HT1080 (cell line): ENCODE results near the gene CPTP. TPM values are rescaled to one million over a fixed set of nuclear protein-coding genes. Genes with fewer than 3 reads are reported as not detected.
A peak's percentile ranks its signal among the peaks of the same experiment; 100 is the strongest.

Experiments used
- DNase-seq: peaks from one replicate; pipeline ENCODE4 v3.0.0-alpha.2; 2015; ENCODE audit warnings: low read depth
- polyA plus RNA-seq, 2 experiments: library from polyadenylated mRNA; depleted of rRNA; stranded (reverse); fragments of >200 nt; gene quantifications; 2 replicates each; pipeline ENCODE4 v1.2.3, GENCODE V29; 2015
- total RNA-seq: library from RNA; depleted of rRNA; stranded (reverse); fragments of >200 nt; shearing (Covaris generic); gene quantifications from 2 replicates; pipeline ENCODE4 v1.2.3, GENCODE V29; 2014; rRNA removed

The CPTP gene
- 36.8 and 55.0 TPM in 2 replicates for total RNA-seq
- polyA plus RNA-seq (2015; cell fraction: cytosol; rRNA removed) = 35.2 and 45.6 TPM in 2 replicates
- polyA plus RNA-seq (2015; cell fraction: nucleus; rRNA removed) = 18.1 and 20.3 TPM in 2 replicates

GRCh38 chr1:1324524-1325287 is at the start of gene CPTP, which contains the start of gene INTS11:
TSS of gene CPTP (plus strand) at chr1:1324802. CDS start at chr1:1326911, 2,109 bp downstream.
TSS of gene INTS11 (minus strand) at chr1:1324660. CDS start at chr1:1324608, 52 bp downstream.
- peak; percentile 65 for DNase-seq

DNA sequence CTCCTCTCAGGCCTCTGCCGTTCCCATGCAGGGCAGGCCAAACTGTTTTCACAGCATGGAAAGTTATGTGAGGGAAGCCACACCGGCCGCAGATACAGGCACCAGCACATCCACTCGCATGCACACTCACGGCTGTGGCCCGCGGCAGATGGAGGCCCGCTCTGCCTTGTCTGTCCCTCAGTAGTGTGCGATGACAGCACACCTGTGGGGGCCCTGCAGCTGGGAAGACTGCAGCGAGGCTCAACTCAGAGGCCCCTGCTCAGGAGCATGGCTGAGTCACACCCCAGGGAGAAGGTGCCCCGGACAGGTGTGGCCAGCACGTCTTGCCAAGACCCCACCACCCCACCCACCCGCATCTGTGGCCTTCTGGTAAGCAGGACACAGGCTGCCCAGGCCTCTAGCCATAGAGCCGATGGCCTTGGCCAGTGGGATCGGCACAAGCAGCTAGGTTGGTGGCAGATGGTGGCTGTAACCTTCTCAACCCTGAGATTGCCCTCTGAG is 49.6 kb upstream of the CPTP start:
- DNase-seq = no peak

DNA sequence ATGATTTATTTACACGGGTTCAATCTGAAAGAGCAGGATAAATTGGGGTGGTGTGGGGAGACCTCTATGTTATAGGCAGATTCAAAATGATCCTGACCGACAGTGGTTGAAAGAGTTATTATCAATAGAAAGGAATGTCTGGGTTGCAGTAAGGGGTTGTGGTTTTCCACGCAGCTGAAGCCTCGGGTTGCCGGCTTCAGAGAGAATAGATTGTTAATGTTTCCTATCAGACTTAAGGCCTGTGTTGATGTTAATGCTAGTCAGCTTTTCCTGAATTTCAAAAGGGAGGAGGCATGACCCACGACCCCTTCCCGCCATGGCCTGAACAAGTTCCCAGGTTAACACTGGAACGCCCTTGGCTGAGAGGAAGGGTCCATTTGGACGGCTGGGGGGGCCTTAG is 48.8 kb upstream of the CPTP start:
- no peak for DNase-seq

DNA sequence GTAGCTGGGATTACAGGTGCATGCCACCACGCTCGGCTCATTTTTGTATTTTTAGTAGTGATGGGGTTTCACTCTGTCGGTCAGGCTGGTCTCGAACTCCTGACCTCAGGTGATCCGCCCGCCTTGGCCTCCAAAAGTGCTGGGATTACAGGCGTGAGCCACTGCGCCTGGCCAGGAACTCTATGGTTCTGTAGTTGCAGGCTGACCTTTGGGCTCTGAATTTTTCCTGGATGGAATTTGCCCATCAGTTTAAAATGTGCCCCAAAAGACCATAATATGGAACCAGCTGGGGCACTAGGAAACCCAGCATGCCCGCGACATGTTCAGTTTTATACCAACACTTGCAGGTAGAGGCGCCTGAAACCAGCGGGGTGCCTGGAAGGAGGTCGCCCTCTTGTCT is 46.0 kb upstream of the CPTP start:
- no peak for DNase-seq

DNA sequence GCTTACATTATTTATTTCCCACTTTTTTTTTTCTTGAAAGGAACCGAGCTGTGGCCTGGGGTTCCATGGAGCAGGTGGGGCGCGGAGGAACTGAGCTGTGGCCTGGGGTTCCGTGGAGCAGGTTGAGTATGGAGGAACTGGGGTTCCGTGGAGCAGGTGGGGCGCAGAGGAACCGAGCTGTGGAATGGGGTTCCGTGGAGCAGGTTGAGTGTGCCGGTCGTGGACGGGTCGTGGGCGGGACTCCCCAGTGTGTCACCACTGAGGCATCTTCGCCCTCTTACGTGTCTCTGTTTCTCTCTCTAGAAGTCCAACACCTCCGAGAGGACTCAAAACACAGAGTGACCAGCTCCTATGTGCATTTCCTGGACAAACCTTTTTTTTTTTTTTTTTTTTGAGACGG is 45.6 kb upstream of the CPTP start:
- no peak for DNase-seq

DNA sequence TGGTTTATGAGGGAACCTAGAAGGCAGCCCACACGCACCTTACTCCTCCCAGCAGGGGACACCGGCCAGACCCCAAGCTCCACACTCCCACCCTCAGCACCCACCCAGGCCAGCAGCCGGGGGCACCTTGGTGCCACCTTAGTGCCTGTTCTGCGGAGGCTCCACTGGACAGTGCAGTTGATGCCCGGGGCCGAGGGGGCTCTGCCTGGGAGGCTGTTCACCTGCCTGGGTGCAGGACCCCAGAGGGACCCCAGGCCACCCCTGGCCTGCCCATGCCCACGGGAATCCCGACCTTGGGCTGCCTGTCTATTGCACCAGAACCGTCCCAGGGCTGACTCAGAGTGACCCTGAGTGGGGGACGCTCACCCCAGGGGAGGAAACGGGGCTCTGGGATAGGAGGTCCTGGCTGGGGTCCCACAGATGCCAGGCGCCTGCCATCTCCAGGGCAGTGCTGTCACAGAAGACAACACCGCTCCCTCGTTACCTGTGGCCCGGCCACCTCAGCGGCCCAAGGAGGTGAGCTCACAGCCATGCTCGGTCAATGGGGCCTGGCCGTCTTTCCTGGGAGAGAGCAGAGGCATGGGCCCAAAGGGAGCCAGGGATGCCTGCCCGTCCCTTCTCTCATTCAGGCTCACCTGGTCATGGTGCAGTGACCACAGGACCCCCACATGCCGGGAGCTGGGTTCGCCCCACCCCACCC is 43.7 kb upstream of the CPTP start:
- DNase-seq = no peak

DNA sequence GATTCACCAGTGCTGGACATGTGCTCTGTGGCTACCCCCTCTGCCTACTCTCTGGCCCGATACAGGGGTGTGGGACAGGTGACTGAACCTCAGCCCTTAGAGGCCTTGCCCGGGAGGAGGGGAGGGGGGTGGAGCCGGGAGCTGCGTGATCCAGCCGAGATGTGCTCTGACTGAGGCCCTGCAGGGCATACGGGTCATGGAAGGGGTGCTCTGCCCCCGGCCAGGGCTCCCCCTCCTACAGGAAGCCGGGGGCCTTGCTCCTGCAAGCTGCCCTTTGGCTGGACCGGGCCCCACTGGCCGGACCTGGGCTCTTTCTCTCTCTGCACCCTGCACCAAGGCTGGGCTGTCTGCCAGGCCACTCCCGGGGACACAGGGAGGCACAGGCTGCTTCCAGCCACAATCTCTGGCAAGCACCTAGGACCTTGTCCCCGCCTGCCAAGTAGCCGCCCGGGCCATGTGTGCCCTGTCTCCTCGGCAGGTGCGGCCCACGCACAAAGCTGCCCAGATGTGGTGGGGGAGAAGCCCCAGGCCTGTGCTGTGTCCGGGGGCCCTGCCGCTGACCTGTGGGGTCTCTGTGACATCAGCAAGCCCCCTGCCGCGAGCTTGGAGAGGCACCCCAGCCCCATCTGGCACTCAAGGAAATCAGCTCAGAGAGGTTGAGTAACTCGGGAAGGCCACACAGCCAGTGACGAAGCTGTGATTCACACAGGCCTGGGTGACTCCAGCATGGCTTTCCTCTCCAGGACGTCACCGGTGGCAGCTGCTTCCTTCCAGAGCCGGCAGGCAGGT is 42.9 kb upstream of the CPTP start:
- peak; percentile 76 for DNase-seq

GRCh38 chr1:1282998-1283397 is 41.6 kb upstream of the CPTP start:
- DNase-seq = peak; percentile 81

GRCh38 chr1:1283821-1284220 is 40.8 kb upstream of the CPTP start:
- no peak for DNase-seq

DNA sequence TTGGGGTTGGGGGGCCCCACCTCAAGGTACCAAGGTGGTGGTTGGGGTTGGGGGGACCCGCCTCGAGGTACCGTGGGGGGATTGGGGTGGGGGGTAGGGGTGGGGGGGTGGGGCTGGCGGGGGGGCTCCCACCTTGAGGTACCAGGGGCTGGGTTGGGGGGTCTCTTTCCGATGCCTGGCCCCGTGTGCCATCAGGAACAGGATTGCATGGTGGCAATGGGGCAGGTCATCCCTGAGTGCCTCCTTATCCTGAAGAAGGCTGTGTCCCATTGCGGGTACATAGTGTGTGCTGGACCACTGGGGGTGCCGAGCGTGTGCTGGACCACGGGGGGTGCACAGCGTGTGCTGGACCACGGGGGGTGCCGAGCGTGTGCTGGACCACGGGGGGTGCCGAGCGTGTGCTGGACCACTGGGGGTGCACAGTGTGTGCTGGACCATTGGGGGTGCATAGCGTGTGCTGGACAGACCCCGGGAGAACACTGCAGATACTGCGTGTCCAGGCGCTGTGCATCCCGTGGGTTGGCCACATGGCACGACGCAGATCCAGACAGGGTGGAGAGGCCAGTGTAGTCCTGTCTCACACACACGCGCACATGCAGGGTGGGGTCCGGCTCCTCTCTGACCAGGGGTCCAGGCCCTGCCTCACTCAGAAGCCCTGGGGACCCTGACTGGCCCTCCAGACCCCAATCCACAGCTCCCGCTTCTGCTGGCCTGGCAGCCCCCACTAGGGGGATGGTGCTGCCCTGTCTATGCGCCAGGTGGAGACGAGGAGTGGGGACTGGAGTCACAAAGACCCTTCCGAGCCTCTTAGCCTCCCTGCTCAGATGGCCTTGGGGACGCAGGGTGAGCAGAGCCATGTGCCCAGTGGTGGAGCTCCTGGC is 40.1 kb upstream of the CPTP start:
- no peak for DNase-seq

DNA sequence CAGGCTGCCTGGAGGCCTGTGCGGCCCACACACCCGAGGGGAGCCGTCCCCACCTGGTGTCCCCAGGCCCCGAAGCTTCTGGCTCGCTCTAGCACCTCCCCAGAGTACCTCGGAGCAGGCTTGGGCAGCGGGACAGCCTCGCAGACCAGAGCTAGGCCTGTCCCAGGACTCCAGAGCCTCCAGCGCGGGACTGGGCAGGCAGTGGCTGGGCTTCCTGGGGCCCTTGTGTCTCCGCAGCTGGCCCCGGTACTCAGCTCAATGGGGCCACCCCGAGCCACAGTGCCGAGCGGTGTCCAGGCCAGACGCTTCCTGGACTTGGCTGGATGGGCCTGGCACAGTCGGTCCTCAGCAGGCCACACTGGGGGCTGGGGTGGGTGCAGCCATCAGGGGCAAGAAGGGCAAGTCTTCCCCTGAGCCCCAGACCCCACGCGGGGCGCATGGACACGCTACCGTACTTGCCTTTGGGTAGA is 39.5 kb upstream of the CPTP start:
- DNase-seq = no peak

DNA sequence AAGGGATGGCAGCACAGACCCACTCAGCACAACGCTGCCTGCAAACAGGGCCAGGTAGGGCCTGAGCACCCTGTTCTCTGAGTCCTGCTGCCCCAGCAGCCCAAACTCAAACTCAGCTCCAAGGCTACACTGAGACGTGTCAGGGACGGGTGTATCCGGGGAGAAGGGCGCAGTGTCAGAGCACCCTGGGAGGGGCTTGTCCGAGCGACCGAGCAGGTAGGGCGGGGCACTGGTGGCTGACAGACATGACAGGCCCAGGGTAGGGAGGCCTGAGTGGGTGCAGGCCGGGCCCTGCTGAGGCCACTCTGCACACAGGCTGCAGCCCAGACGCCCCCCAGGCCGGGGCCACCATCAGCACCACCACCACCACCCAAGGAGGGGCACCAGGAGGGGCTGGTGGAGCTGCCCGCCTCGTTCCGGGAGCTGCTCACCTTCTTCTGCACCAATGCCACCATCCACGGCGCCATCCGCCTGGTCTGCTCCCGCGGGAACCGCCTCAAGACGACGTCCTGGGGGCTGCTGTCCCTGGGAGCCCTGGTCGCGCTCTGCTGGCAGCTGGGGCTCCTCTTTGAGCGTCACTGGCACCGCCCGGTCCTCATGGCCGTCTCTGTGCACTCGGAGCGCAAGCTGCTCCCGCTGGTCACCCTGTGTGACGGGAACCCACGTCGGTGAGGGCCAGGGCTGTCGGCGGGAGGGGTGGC is 38.8 kb upstream of the CPTP start:
- no peak for DNase-seq

GRCh38 chr1:1286313-1287261 is 38.0 kb upstream of the CPTP start:
- DNase-seq = no peak

- no peak for DNase-seq
Measured at GRCh38 chr1:1287288-1288110, 37.1 kb upstream of the CPTP start.

DNA sequence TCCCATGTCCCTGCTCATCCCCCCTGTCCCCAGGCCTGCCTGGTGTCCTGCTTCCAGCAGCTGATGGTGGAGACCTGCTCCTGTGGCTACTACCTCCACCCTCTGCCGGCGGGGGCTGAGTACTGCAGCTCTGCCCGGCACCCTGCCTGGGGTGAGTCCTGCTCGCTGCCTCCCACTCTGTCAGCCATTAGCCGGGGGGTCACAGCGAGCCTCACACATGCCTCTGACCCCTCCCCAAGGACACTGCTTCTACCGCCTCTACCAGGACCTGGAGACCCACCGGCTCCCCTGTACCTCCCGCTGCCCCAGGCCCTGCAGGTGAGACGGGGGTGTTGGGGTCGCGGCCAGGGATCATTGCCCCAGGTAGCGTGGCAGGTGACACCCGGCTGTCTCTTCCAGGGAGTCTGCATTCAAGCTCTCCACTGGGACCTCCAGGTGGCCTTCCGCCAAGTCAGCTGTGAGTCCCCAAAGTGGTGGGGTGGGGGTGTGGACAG is 34.3 kb upstream of the CPTP start:
- DNase-seq = no peak

DNA sequence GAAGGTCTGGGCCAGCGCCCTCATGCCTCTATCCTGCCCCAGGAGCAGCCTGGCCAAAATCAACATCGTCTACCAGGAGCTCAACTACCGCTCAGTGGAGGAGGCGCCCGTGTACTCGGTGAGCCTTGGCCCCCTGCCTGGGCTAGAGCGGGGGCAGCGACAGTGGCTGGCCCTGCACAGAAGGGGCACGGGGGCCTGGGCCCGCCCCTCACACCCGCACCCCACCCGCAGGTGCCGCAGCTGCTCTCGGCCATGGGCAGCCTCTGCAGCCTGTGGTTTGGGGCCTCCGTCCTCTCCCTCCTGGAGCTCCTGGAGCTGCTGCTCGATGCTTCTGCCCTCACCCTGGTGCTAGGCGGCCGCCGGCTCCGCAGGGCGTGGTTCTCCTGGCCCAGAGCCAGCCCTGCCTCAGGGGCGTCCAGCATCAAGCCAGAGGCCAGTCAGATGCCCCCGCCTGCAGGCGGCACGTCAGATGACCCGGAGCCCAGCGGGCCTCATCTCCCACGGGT is 33.5 kb upstream of the CPTP start:
- no peak for DNase-seq
